Adrenal gland (tissue), 5 donors: Measurements from ENCODE around the gene AGAP3.

ENCODE experiments used
- POLR2A ChIP-seq, 2 donors: fragments of 450-650 bp; IDR thresholded peaks; one replicate each; pipeline ENCODE4 v1.6.1; 2017; ENCODE audit warnings: antibody characterized with exemption in 2 of 2, mild to moderate bottlenecking in 2 of 2, moderate library complexity in 1 of 2
- TF ChIP-seq, protein P1 (sequence below), 6 experiments: fragments of 450-650 bp in 4 of 6; fragments of 200-600 bp in 2 of 6; sonication (generic) in 1 of 6; IDR thresholded peaks; 1 replicate in 5 of 6; 2 replicates in 1 of 6; pipeline versions ENCODE4 v1.5.1 to v1.8.0; 2016 to 2021; ENCODE audit warnings: antibody characterized with exemption in 6 of 6, mild to moderate bottlenecking in 2 of 6, moderate library complexity in 1 of 6
- donor health status: DM: no; HTN: no; CAD: no.

DNA sequence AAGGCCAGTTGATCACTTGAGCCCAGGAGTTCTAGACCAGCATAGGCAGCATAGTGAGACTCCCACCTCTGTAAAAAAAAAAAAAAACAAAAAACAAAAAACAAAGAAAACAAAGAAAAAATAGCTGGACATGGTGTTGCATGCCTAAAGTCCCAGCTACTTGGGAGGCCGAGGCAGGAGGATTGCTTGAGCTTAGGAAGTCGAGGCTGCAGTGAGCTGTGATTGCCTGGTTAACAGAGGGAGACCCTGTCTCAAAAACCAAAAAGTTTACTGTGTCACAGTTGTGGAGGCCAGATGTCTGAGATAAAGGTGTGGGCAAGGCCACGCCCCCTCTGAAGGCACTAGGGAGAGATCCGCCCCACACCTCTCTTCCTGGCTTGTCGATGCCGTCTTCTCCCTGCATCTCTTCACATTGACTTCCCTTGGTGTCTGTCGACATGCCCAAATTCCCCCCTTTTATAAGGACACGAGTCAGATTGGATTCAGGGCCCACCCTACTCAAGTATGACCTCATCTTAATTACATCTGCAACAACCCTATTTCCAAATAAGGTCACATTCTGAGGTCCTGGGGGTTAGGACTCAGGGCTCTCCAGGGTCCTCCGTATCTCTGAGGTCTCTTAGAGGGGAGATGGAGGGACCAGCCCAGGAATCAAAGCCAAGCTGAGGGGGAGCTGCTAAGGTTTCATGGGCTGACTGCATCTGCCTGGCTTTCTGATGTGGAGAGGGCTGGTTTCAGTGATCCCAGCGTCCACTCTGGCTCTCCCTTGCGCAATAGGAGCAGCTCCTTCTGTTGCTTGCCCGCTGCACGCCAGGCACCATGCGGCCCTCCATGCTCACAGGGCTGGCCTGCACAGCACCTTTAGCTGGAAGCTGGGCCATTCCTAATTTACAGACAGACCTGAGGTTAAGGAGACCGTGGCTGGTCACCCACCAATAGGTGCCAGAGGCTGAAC is 23.1 kb downstream of the AGAP3 start:
- no peak for TF ChIP-seq POLR2A (IDR thresholded peaks at IDR 0.05)
- TF ChIP-seq, protein P1, sequence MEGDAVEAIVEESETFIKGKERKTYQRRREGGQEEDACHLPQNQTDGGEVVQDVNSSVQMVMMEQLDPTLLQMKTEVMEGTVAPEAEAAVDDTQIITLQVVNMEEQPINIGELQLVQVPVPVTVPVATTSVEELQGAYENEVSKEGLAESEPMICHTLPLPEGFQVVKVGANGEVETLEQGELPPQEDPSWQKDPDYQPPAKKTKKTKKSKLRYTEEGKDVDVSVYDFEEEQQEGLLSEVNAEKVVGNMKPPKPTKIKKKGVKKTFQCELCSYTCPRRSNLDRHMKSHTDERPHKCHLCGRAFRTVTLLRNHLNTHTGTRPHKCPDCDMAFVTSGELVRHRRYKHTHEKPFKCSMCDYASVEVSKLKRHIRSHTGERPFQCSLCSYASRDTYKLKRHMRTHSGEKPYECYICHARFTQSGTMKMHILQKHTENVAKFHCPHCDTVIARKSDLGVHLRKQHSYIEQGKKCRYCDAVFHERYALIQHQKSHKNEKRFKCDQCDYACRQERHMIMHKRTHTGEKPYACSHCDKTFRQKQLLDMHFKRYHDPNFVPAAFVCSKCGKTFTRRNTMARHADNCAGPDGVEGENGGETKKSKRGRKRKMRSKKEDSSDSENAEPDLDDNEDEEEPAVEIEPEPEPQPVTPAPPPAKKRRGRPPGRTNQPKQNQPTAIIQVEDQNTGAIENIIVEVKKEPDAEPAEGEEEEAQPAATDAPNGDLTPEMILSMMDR (IDR thresholded peaks at IDR 0.05), result no peak
